UCSD-AML1 (cell line): ENCODE results near the gene HOMER1.

Source experiments
- DNase-seq: peaks from one replicate; lab custom pipeline; 2025; ENCODE audit not compliant: unreplicated experiment; lab: John Stamatoyannopoulos, UW

HOMER1 gene

DNA sequence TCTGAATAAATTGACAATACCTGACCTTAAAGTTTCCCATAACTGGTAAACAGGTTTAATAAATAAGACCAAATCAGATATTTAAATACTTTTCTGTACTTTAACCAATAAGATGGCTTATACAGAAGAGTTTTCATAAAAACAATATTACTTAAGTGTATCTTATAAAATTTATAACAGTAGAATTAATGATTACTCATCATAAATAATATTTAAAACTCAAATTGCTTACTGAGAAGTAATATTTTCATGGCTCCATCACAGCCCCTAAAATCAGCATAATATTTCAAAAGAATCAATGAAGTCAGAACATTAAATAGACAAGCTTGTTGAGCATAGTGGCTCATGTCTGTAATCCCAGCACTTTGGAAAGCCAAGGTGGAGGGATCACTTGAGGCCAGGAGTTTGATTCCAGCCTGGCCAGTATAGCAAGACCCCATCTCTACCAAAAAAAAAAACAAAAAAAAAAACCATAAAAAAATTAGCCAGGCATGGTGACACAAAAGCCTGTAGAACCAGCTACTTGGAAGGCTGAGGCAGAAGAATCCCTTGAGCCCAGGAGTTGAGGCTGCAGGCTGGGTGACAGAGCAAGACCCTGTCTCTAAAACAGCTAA lies 23.5 kb downstream of the HOMER1 start:
- no peak for DNase-seq

DNA sequence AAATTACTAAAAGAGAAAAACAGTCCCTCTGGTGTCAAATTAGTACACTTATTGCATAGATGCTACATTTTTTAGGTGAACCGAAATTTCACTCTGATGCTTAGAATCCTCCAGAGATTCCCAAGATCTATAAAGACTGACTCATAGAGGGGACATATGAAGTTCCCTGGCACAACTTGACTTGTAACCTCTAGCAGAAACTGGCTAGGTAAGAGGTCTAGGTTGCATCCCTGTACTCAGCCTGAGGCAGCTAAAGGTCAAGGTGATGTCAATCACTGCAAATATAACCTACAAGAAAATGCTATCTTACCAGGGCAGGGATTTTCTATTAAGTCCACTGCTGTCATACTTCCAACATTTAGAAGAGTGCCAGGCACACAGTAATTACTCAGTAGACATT lies 24.2 kb downstream of the HOMER1 start:
- DNase-seq: no peak

DNA sequence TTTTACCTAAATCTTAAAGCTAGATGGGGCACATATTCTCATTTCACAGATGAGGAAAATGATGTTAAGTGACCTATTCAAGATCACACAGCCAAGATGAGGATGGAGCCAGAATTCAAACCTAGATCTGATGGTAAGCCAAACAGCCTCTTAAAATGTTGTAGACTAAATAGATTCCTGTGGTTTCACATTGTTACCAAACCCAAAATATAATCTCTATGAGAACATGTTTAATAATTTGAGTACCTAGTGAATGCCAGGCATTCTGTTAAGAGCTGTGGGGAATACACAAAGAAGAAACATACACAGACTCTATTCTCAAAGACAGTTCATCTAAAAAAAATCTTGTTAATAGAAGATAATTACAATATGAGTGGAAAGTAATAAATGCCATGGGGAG lies 25.2 kb downstream of the HOMER1 start:
- no peak for DNase-seq

DNA sequence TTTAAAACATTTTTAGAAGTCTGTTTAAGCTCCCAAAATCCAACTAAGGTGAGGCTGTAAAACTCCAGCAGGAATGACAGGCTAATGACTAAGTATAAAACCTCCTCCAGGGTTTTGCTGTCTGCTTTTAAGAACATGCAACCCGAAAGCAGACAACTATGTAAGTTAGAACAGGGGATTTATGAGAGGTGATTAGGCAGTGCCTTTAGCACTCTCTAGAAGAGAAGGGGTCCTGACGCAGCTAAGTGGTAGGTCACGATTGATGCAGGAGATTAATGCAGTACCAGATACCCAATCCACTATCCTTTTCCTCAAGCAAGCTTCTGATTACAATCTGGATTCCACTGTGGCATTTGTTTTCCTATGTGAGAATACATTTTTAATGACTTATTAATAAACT lies 25.9 kb downstream of the HOMER1 start:
- no peak for DNase-seq

DNA sequence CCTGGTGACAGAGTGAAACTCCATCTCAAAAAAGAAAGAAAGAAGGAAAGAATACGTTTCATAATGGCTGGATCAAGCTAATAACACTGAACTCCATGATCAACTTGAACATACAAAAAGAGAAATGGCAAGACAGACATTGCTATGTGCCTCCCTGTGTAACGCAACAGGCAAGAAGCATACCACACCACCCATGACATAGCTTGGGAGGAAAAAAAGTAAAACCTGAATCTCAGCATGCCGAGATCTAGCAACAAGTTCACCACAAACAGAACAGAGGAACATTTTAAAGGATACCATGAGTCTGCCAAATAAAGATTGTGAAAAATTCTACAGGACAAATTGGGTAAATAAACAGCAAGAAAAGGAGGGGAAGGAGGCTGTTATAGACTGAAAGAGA lies 26.7 kb downstream of the HOMER1 start:
- DNase-seq: no peak

DNA sequence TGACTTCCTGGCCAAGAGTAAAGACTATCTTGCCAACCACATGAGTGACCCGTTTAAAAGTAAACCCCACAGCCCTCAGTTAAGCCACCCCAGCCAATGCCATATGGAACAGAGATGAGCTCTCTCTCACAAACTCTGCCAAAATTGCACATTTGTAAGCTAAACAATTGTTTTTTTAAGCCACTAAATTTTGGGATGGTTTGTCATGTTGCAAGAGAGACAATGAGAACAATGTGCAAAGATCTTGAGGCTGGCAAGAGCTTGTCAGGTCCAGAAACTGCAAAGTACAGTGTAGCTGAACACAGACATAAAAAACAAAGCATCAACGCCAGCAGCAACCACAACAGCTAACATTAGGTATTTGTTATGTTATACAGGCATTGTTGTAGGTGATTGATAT lies 27.8 kb downstream of the HOMER1 start:
- no peak for DNase-seq

DNA sequence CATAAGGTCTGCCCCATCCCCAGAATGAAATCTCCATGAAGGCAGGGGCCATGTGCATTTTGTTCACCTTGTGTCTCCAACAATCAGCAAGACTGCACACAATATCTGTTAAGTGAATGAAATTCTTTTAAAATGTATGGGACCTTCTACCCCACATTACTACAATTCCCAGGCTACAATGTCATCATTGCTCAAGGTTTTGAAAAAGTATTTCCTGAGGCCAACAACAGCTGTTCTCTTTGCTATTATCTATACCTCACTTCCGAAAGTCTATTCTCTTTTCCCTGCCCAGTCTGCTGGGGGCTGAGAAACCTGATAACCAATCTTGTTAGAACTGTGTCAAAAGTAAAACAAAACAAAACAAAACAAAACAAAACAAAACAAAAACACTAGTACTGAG lies 29.2 kb downstream of the HOMER1 start:
- no peak for DNase-seq

DNA sequence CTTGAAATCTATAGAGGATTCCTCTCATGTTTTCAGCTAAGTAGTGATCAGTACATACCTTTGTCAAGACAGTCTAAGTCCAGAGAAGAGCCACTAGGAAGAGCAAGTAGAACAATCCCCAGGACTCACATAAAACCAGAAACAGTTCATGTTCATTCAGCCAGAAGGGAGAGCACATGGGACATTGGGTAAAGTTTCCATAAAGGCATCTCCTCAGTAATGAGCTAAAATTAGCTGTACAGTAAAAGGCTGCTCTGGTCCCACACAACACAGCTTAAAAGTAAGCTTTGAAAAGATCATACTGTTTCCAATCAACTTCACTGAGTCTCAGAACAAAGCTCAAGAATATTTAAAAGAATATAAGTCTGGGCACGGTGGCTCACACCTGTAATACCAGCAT lies 32.4 kb downstream of the HOMER1 start:
- DNase-seq: no peak

DNA sequence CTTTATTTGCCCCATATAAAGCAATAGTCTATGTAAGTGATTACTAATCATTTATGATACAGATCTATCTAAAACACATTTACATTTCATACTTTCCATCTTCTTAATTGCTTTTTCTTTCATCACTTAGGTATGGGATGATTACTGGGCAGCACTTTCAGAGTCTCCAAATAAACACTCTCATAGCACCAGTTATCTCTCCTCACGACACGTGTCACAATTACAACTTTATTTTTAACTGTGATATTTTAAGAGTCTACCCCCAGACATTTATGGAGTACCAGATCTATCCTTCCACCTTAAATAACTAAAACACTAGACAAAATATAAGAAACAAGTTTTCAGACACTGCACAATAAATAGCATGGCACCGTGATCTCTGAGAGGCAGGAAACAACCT lies 32.9 kb downstream of the HOMER1 start:
- no peak for DNase-seq

DNA sequence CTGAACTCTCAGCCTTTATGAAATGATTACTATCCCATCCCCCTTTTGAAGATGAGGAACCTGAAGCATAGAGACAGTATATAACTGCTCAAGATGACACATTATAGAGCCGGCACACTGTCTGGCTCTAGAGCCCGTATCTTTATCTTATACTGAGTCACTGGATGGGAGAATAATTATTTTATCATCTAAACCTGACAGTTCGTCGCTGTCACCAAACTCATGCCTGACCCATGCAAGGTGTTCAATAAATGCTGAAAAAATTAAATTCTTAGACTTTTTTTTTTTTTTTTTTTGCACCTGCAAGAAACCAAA lies 38.8 kb downstream of the HOMER1 start:
- no peak for DNase-seq

DNA sequence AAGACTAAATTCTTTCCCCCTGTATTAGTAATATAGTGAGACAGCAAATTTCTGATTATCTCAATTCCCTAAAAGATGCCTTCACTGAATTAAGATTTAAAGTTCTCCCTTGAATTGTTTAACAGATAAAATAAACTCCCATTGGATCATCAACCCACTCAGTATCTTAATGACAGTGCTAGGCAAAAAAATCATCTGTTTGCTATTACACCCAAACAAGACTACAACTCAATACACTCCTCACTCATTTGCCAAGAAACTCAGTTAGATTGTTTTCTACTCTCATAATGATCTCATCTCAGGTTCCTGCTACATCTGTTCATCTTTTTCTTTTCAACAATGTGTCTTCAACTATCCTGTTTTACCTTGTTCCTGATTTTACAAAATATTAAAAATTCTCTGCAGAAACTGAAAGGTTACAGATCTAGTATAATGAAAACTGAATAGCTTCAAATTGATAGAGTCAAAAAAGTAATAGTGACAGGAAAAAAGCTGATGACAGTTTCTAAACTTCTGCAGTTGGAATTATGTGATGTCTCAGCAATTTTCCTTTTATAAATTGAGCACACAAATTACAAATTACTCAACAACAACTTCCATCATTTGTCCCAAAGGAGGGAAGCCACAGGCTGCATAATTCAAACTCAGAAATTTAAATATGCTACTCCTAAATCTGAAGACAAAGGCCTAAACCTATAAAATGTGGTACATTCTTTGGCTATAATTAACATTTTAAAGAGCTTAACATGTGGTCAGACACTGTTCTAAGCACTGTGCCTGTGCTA lies 39.4 kb downstream of the HOMER1 start:
- DNase-seq: no peak

DNA sequence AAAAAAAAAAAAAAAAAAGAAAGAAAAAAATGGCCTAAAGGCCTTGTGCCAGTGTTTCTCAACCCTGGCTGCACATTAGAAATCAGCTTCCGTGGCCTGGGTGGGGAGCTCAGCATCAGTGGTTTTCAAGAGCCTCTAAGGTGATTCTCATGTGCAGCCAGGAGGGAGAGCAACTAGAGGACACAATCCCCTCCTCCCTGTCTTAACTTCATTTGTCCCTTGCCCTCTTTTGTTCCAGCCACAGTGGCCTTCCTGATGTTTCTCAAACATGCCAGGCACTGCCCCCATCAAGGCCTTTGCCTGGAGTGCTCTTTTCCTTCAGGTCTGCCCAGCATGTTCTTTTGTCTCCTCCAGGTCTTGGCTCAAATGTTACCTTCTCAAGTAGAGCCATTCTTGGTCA lies 42.4 kb downstream of the HOMER1 start:
- no peak for DNase-seq

DNA sequence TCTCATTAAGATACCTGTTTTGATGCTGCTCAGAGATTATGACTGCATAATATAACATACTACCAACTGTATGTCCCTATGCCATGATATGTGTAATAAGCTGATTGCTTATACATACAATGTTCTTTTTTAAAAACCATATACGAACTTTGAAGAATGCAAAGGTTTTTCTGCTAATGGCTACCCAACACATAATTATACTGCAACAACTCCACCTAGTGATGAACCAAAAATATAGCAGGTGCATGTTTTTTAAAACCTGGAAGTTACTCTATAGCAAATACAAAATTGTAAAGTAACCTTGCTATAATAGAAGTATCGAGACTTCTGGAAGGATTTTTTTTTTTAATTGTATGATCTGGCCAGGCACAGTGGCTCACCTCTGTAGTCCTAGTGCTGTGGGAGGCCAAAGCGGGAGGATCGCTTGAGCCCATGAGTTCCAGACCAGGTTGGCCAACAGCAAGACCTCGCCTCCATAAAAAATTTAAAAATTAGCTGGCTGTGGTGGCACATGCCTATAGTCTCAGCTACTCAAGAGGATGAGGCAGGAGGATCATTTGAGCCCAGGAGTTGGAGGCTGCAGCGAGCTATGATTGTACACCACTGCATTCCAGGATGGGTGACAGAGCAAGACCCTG lies 49.1 kb downstream of the HOMER1 start:
- no peak for DNase-seq

DNA sequence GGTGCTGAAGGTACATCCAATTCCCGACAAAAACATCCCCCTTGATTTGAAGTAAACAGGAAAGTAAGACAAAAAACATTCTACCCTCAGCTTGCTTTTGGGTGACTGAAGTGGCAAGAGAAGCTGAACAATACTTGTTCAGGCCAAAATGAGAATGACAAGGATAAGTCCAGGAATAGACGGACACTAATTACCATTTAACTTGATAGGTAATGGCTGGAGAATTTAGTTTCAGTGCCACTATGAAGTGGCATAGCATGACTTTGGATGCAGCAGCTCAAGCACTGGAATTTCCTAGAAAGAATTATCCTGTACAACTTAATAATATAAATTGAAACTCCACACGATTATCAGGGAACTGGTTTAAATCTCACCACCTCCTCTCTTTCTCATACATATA lies 49.7 kb downstream of the HOMER1 start:
- no peak for DNase-seq

DNA sequence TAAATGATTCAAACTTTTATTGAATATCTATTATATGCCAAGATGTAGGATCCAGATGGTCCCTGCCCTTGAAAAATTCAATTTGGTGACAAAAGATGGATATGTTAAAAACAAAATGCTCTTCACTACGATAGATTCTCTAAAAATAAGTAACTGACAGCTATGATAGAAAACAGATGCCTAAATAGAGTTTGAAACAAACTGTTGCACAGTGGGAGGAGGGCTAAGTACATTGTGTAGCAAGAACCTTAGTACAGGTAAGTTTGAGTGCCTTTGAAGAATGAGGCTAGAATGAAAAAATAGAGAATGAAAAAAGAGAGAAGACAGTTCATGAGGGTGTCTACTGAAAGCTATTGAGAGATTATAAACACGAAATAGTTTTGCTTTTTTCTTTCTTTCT lies 54.3 kb downstream of the HOMER1 start:
- DNase-seq: no peak

DNA sequence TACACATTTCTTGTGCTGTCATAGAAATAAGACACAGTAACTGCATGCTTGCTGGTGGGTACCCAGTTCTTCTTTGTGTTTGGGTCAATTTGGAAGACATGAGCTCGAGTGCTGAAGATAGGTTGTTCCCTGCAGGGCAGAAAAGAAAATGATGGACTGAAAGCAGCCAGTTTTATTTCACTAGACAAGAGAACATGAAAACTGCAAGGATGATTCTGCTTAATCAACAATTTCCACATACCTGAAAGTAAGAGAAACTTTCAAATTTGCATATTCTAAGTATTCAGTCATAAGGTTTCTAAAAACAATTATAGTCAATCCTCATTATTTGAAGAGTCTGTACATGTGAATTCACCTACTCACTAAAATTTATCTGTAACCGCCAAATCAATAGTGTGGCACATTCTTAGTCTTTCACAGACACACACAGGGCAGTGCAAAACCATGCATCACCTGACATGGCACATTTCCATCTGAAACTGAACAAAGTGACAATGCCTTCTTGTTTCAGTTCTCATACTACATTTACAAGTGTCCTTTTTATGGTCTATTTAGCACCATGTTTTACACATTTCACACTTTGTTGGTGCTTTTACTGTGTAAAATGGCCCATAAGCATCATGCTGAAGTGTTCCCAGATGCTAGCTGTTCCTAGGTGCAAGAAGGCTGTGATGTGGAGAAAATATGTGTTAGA lies 56.9 kb downstream of the HOMER1 start:
- DNase-seq: no peak

DNA sequence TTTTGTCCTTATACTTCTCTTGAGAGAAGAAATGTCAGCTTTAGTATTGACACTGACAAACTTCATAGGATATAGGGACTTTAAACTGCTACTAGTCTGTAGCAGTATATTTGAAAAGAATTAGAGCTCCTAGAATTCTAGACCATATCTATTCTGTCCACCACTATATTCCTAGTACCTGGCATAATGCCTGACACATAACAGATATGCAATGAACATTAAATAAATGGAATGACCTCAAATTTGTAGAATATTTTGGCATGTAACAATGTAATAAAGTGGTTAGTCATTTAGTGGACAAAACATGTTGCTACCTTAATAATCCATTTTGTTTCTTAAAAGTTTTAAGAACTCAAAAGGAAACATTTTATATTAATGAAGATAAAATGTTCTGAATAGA lies 57.5 kb downstream of the HOMER1 start:
- DNase-seq: no peak

DNA sequence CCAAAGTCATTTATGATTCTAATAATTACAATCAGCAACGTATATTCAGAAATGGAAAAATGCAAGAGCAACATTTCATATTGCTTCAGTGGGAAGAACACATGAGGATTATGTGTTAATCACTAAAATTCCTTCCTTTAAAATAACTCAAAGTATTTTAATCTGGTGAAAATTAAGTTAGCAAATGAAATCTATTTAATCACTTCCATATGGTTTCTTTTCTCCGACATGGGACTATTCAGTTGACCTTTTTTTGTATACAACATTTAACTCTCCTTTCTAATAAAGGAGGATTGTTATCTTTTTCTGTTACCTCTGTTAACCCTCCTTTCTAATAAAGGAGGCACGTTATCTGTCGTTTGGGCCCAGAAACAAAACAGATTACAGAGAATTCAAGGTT lies 59.9 kb downstream of the HOMER1 start:
- DNase-seq: no peak

DNA sequence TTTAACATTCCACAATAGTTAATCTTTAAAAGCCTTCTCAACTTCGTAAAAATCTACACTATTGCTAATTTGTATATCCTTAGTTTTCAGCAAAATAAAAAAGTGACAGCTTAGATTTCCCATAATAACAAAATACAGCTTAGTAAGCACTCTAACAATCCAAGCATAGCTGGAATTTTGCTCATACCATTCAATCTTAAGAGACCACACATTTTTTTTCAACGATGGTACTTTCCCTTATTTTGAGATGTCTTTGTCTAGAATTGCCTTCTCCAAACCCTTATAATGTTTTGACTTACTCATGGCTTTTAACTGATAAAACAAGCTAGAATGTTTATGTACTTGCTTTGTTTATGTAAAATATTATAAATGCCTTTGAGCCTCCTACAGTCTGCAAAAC lies 65.6 kb downstream of the HOMER1 start:
- no peak for DNase-seq

DNA sequence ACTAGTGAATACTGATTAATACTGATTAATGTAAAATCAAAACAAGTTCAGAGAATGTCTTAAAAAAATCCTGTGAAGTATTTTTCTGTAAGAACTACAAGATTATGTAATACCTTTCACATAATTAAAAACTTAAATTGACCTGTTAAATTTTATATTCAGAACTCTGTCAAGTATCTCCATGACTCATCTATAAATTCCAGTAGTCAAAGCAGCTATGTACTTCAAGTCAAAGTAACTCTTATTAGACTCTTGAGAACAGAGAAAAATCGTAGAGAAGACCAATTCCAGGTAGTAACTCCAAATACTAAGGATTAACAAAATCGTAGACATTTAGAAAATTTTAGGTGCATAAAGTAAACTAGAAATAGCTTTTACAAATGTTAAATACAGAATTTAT lies 77.1 kb downstream of the HOMER1 start:
- no peak for DNase-seq

DNA sequence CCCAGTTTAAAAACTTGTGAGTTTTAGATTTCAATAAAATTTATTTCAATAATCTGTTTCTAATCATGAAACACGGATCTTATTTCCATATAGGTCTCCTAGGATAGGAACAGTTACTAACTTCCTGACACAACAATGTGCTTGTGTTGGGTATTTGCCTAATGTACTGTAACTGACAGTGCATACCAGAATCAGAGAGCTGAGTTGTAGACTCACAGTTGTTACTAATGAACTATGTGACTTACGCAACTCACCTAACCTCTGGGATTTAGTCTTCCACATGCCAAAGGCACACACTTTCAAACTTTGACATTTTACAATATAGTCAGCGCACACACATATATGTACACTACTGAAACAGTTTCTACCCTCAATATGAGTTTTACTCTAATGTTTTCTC lies 77.7 kb downstream of the HOMER1 start:
- DNase-seq: no peak

DNA sequence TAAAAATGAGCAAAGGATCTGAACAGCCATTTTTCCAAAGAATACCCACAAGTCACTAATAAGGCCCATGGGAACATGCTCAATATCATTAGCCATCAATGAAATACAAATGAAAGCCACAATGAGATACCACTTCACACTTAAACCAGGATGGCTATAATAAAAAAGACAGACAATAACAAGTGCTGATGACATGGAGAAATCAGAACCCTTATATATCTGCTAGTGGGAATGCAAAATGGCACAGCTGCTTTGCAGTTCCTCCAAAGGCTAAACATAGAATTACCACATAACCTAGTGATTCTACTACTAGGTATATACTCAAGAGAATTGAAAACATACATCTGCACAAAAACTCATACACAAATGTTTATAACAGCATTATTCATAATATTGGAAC lies 83.7 kb downstream of the HOMER1 start:
- no peak for DNase-seq
